GM21367 (cell line): ENCODE measurements around the gene CRTC1.
"Not testable (repeated sequence)": the region's sequence is repeated elsewhere in the genome, so short reads cannot be mapped to it uniquely, and the experiment has no call there.

Experiments
- ATAC-seq: cut with Tn5 transposase; IDR thresholded peaks from one replicate; pipeline ENCODE4 v1.9.1; 2021; ENCODE audit not compliant: unreplicated experiment

The CRTC1 gene

GRCh38 chr19:18668744-18669523, 14.5 kb upstream of the CRTC1 start:
- ATAC-seq, result no peak

GRCh38 chr19:18669524-18669817, 14.0 kb upstream of the CRTC1 start:
- no peak for ATAC-seq

- no peak for ATAC-seq
Measured at GRCh38 chr19:18669883-18670282, 13.6 kb upstream of the CRTC1 start.

DNA sequence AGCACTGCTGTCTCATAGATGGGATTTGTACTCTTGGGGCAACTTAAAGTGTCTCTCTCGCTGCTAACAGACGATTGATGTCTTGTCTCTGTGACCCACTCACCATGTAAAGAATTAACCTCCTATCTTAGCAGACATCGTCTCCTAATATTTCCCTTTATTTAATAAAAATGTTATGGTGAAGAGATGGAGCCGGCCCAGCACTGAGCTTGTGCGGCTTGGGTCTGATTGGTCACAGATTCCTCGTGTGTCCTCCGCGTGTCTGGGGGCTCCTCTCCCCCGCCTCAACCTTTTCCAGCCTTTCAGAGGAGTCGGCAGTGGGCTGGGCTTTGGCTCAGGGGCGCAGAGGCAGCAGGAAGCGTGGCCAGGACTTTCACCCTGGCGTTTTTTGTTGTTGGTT, 13.2 kb upstream of the CRTC1 start:
- ATAC-seq, result no peak

- ATAC-seq, result no peak
Measured at GRCh38 chr19:18671303-18672043, 12.0 kb upstream of the CRTC1 start.

DNA sequence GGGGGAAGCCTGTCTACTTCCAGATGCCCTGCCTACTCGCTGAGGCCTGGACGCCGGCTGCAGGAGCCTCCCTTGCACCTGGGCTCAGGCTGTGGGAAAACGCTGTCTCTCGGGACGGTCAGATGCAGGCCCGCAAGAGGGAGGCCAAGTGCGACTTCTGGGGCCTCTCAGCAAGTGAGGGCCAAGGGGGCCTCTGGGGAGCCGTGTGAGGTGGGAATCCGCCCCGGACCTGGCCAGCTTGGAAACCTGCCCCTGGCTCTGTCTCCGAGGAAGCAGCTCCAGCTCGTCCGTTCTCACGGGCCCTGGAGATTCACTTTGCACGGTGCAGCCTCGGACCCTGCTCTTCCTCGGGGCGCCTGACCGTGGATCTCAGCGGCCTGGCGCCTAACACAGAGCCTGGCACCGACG, 11.4 kb upstream of the CRTC1 start:
- ATAC-seq, result no peak

DNA sequence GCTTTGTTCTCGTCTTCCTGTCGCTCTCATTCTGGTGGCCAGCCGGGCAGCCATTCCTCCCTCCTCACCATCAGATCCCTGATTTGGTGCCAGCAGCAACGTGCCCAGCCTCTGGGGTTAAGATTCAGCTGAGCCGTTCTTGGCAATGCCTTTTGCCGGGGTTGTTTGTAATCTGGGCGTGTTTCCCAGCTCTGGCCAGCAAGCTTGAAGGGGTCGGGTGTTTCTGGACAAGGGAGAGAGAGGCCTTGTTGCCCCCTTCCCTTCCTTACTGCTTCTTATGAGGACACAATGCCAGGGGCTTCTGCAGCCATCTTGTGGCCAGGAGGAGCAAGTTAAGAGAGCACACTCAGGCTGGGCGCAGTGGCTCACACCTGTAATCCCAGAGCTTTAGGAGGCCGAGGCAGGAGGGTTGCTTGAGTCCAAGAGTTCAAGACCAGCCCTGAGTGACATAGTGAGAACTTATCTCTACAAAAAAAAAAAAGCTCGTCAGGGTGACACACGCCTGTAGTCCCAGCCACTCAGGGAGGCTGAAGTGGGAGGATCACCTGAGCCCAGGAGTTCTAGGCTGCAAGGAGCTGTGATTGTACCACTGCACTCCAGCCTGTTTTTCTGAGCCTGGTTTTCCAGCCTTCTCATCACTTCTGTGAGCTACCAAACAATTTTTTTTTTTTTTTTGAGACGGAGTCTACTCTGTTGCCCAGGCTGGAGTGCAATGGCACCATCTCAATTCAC, 10.7 kb upstream of the CRTC1 start:
- no peak for ATAC-seq

DNA sequence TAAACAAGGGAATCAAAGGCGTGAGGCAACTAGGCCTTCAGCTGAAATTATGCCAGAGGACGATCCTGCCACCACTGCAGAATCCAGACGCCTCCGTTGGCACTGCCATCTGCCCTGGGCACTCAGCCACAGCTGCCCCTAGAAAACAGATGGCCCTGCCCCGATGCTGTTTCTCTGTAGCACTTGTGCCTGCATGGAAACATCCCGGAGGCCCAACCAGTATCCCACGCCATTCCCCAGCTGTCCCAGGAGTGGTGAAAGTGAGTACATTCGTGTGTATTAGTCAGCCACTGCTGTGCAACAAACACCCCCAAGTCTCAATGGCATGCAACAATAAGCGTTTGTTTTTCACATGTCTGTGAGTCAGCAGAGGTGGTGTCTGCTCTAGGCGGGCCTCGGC, 8.9 kb upstream of the CRTC1 start:
- no peak for ATAC-seq

DNA sequence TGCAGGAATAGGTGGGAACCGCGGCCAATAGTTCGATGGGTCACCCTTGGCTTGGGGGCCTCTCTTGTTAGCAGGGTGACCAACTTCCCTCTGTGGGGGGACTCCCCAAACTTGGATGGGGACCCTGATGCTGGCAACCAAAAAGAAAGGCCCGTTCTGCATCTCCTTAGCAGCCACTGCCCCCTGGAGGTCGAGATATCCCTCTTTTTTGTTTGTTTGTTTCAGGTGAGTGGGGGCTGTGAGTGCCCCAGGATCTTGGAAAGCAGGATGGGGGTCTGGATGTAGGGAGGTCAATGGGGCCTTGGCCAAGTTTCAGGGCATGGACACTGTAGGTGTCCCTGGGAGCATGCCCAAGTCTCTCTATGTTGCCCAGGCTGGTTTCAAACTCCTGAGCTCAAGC, 7.7 kb upstream of the CRTC1 start:
- no peak for ATAC-seq

- no peak for ATAC-seq
Measured at GRCh38 chr19:18676692-18677091, 6.8 kb upstream of the CRTC1 start.

DNA sequence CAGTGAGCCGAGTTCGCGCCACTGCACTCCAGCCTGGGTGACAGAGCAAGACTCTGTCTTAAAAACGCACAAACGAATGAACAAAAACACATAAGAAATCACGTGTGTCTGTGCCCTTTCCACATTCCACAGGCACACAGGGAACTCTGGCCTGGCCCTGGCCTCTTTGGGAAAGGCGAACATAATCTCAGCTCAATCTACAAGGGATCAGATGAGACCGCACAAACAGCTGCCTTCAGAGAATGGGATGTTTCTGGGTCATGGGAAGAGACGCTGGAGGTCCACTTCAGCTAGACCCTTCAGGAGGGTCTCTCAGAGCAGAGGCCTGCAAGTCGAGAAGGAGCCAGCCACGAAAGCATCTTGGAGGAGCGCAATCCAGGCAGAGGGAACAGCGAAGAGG, 6.3 kb upstream of the CRTC1 start:
- ATAC-seq, result no peak

DNA sequence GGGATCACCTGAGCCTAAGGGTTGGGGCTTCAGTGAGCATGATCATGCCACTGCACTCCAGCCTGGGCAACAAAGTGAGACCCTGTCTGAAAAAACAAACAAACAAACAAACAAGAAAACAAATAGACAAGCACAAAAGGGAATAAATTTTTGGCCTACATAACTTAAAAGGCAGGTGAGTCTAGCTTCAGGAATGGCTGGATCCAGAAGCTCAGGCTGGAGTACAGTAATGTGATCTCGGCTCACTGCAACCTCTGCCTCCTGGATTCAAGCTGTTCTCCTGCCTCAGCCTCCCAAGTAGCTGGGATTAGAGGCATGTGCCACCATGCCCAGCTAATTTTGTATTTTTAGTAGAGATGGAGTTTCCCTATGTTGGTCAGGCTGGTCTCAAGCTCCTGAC, 3.3 kb upstream of the CRTC1 start:
- ATAC-seq, result not testable (repeated sequence)

GRCh38 chr19:18682807-18683108, 722 bp upstream of the CRTC1 start:
- no peak for ATAC-seq

- ATAC-seq, result no peak
Measured at GRCh38 chr19:18683958-18684641, 620 bp downstream of the CRTC1 start.

GRCh38 chr19:18684642-18684993, 1.1 kb downstream of the CRTC1 start:
- ATAC-seq, result no peak

- no peak for ATAC-seq
Measured at GRCh38 chr19:18685597-18686190, 2.2 kb downstream of the CRTC1 start.

- no peak for ATAC-seq
Measured at GRCh38 chr19:18687740-18688465, 4.4 kb downstream of the CRTC1 start.

DNA sequence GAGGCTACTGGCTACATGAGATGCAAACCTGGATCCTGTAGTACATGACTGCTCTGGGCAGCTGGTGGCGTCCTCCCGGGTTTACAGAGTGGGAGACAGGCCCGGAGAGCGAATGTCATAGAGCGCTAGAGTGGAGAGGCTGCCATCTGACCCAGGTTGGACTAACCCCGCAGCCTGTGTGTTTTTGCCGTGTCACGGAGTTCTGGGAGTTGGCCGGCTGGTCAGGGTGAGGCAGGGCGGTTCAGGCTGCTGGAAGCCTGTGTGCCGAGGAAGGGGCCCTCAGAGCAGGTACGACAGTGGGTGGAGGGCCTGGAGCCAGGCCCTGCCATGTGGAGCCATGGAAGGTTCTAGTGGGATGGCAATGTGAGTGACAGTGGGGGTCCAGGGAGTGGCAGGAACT, 12.5 kb downstream of the CRTC1 start:
- no peak for ATAC-seq

DNA sequence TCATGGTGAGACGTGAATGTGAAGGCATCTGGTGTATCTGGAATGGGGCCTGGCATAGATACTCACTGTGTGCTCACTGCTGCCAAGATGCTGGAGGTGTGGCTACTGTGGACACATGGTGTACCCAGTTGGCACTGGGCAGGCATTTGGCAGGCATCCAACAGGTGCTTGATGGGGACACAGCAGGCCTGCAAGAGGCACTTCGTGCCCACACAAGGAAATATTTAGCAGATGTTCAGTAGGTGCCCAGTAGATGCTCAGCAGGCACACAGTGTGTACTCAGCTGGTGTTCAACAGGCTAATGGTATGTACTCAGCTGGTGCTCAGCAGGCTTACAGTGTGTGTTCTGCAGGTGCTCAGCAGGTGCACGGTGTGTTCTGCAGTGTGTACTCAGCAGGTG, 14.2 kb downstream of the CRTC1 start:
- no peak for ATAC-seq

GRCh38 chr19:18698321-18699167, 15.1 kb downstream of the CRTC1 start:
- ATAC-seq, result no peak
